Mesothelial cell of epicardium (in vitro differentiated cells): Measurements from ENCODE around the gene SERPINA3. TPM values are rescaled to one million over a fixed set of nuclear protein-coding genes. Genes with fewer than 3 reads are reported as not detected.
"Not testable (repeated sequence)": the region's sequence is repeated elsewhere in the genome, so short reads cannot be mapped to it uniquely, and the experiment has no call there.

Experiments
- DNase-seq, 2 experiments: peaks; one replicate each; pipeline ENCODE4 v3.0.0; 2021; ENCODE audit warnings: low spot score in 2 of 2; ENCODE audit not compliant: unreplicated experiment in 2 of 2
- H3K27ac Mint-ChIP-seq: 2 replicates; pipeline ENCODE4 v1.8.0; 2021; ENCODE audit warnings: mixed read lengths
- H3K27me3 Mint-ChIP-seq: 2 replicates; pipeline ENCODE4 v1.8.0; 2021; ENCODE audit warnings: low read depth, mixed read lengths
- H3K36me3 Mint-ChIP-seq: 2 replicates; pipeline ENCODE4 v1.8.0; 2021; ENCODE audit warnings: mixed read lengths
- H3K4me1 Mint-ChIP-seq: 2 replicates; pipeline ENCODE4 v1.8.0; 2021; ENCODE audit warnings: mixed read lengths
- H3K4me3 Mint-ChIP-seq: 2 replicates; pipeline ENCODE4 v1.8.0; 2021; ENCODE audit warnings: mild to moderate bottlenecking, moderate library complexity, mixed read lengths
- H3K9me3 Mint-ChIP-seq: 2 replicates; pipeline ENCODE4 v1.8.0; 2021; ENCODE audit warnings: mixed read lengths
- total RNA-seq: library from RNA; stranded (reverse); gene quantifications from 3 replicates; pipeline ENCODE4 v1.2.1, GENCODE V29; 2021
- TF ChIP-seq, protein P1 (sequence below): fragments of 200-600 bp; sonication (generic); IDR thresholded peaks from one replicate; pipeline ENCODE4 v1.5.0; 2021; ENCODE audit warnings: antibody characterized with exemption; ENCODE audit not compliant: unreplicated experiment

SERPINA3 gene
- total RNA-seq, 1 donor from 2014 or later, result 0.29 TPM

DNA sequence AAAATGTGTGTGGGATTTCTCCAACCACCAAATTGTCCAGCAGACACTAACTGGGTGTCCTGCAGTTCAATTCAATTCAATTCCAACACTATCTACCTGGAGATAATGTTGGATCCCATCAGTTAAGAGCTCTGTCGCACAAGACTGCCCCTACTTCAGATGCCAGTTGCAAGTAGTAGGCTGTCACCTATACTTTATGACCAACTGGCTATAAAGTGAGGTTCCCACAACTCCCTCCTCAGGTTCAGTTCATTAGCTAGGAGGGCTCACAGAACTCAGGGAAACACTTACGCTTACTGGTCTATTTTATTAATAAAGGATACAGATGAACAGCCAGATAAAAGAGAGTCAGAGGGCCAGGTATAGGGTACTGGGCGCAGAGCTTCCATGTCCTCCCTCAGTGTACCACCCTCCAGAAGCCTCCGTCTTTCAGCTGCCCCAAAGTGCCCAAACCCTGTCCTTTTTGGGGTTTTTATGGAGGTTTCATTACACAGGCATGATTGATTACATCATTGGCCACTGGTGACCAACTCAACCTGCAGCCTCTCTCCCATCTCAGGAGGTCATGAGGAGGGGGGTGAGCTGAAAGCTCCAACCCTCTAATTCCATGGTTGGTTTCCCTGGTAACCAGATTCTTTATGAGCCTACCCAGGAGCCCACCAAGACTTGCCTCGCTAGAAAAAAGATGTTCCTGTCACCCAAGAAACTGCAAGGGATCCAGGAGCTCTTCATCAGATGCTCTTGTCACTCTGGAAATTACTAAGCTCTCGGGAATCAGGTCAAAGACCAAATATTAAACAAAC lies 38.5 kb upstream of the SERPINA3 start:
- H3K27ac Mint-ChIP-seq, result no peak overlapping the region
- H3K9me3 Mint-ChIP-seq, result peaks cover 1% of the 10 kb centered on the region
- TF ChIP-seq, protein P1, sequence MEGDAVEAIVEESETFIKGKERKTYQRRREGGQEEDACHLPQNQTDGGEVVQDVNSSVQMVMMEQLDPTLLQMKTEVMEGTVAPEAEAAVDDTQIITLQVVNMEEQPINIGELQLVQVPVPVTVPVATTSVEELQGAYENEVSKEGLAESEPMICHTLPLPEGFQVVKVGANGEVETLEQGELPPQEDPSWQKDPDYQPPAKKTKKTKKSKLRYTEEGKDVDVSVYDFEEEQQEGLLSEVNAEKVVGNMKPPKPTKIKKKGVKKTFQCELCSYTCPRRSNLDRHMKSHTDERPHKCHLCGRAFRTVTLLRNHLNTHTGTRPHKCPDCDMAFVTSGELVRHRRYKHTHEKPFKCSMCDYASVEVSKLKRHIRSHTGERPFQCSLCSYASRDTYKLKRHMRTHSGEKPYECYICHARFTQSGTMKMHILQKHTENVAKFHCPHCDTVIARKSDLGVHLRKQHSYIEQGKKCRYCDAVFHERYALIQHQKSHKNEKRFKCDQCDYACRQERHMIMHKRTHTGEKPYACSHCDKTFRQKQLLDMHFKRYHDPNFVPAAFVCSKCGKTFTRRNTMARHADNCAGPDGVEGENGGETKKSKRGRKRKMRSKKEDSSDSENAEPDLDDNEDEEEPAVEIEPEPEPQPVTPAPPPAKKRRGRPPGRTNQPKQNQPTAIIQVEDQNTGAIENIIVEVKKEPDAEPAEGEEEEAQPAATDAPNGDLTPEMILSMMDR, result no peak

DNA sequence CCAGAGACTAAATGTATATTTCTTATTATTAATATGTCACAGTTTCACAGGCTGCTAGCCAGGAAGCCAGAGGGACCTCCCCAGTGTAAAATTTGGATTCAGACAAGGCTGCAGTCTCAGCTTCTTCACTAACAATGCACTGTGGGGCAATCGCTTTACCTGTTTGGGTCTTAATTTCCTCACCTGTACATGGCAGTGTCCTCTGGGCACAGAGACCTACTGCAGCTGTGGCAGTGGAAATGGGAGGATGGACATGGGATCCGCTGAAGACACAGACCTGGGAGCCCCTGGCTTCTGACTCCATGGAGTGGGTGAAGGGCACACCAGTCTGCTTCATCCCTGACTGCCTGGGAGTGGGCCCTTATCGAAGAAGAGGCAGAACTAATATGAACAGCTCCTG lies 37.9 kb upstream of the SERPINA3 start:
- TF ChIP-seq, protein P1, result no peak
- peaks cover 4% of the 10 kb centered on the region for H3K9me3 Mint-ChIP-seq
- no peak overlapping the region for H3K27ac Mint-ChIP-seq
- no peaks in the 10 kb centered on the region for H3K4me1 Mint-ChIP-seq
- no peak overlapping the region for H3K4me3 Mint-ChIP-seq
- peaks cover 10% of the 10 kb centered on the region for H3K27me3 Mint-ChIP-seq
- no peak for DNase-seq
- no peaks in the 10 kb centered on the region for H3K36me3 Mint-ChIP-seq

More for the DNA sequence above, 38.5 kb upstream of the SERPINA3 start:
- peaks cover 8% of the 10 kb centered on the region for H3K27me3 Mint-ChIP-seq
- DNase-seq, result no peak
- no peaks in the 10 kb centered on the region for H3K4me1 Mint-ChIP-seq
- H3K36me3 Mint-ChIP-seq, result no peaks in the 10 kb centered on the region
- no peak overlapping the region for H3K4me3 Mint-ChIP-seq

DNA sequence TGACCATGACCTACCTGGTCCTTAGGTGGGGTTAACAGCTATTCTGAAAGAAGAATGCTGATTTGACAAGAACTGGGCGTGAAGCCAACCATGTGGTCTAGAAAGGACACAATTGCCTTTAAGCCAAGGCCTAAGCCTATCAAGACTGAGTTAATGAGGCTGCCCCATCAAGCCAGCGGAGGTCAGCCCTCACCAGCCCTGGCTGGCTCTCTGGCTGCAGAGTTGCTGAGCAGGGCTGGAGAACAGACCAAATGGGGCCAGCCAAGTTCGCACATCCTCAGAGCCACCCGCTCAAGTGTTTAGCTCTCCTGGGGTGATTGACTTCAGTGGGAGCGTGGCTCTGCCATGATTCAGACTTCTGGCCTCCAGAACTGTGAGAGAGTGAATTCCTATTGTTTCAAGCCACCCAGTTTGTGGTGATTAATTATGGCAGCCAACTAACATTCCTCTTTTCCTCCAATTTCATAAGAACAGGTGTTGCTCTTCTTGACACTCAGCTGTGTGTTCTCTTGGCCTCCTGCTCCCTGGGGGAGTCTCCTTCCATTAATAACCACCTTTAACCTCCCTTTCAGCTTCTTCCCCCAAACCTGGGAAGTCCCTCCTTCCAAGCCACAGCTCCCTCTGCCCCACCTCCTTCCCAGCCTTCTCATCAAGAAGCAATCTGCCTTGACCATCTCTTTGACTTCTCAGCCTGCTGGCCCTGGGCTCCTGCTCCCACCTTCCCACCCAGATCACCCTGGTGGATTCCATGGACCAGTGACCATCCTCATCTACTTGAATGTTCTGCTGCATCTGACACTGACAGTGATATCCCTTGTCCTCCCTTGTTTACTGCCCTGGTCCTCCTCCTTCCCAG lies 36.2 kb upstream of the SERPINA3 start:
- Mint-ChIP-seq H3K36me3 (no peaks in the 10 kb centered on the region), H3K27ac (no peak overlapping the region), H3K4me3 (no peak overlapping the region), H3K4me1 (no peaks in the 10 kb centered on the region), H3K27me3 (peaks cover 13% of the 10 kb centered on the region), H3K9me3 (peaks cover 4% of the 10 kb centered on the region)
- TF ChIP-seq, protein P1, result no peak
- no peak for DNase-seq

DNA sequence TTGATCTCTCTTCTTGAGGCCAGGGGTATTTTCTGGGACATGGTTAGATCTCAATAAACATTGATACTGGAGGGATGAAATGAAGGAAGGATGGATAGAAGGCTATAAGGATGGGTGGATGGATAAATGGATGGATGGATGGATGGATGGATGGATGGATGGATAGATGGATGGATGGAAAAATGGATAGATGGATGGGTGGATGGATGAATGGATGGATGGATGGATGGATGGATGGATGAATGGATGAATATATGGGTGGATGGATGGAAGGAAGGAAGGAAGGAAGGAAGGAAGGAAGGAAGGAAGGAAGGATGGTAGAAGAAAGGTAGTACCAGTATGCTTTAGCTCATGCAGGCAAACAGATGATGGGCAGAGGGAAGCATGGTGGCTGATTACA lies 34.7 kb upstream of the SERPINA3 start:
- not testable (repeated sequence) for H3K36me3 Mint-ChIP-seq, DNase-seq, H3K9me3 Mint-ChIP-seq, H3K4me3 Mint-ChIP-seq, H3K27ac Mint-ChIP-seq, H3K4me1 Mint-ChIP-seq
- H3K27me3 Mint-ChIP-seq, result peaks cover 13% of the 10 kb centered on the region

DNA sequence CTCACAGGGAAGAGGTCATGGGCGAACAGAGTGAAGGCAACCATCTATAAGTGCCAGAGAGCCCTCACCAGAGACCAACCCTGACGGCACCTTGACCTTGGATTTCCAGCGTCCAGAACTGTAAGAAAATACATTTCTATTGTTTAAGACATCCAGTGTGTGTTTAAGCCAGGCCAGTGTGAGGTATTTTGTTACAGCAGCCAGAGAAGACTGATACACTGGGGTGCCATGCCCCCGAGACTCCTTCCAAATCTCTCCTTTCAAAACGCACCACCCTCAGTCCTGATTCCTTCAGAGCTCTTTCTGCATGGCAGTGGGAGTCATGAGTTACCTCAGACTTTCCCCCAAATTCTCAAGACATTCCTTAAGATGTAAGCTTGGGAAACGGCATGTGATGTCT lies 33.5 kb upstream of the SERPINA3 start:
- TF ChIP-seq, protein P1, result no peak
- H3K4me1 Mint-ChIP-seq, result no peaks in the 10 kb centered on the region
- DNase-seq, result no peak
- H3K27me3 Mint-ChIP-seq, result peaks cover 12% of the 10 kb centered on the region
- H3K9me3 Mint-ChIP-seq, result peaks cover 4% of the 10 kb centered on the region
- H3K27ac Mint-ChIP-seq, result no peak overlapping the region
- no peaks in the 10 kb centered on the region for H3K36me3 Mint-ChIP-seq
- no peak overlapping the region for H3K4me3 Mint-ChIP-seq
